Measurements from ENCODE around the gene TMEM37. TPM values are rescaled to one million over a fixed set of nuclear protein-coding genes. Genes with fewer than 3 reads are reported as not detected.

TMEM37 gene
- total RNA-seq, 2 donors from 2014 or later: 24.3 to 52.1 TPM

DNA sequence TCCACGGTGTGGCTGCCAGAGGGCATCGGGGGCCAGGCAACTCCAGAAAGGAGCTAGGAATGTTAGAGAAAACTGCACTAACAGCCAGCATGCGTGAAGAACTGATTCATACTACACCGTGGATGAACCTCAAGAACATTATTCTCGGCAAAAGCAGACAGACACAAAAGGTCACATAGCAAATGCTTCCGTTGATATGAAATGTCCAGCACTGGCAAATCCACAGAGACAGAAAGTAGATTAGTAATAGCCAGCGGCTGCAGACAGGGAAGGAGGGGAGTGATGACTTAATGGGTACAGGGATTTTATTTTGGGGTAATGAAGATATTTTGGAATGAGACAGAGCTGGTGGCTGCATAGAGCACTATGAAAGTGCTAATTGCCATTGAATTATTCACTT lies 55.2 kb downstream of the TMEM37 start:
- no peak for TF ChIP-seq CTCF (IDR thresholded peaks at IDR 0.05)
- intact Hi-C loops (cut with DNase I): no loop called here
- H3K9ac ChIP-seq (ENCODE audit: low read depth in 2 of 2, low read length in 2 of 2): no peak overlapping the region
- H3K9me3 ChIP-seq: no peaks in the 10 kb centered on the region
- DNase-seq: no peak
- peak overlapping the region; percentile 47 for H3K27ac ChIP-seq
- H3K4me1 ChIP-seq: peaks cover 14% of the 10 kb centered on the region
- no peaks in the 10 kb centered on the region for H3K27me3 ChIP-seq
- H3K36me3 ChIP-seq: no peaks in the 10 kb centered on the region
- no peak overlapping the region for H3K4me3 ChIP-seq

GRCh38 chr2:119487434-119488244 lies 56.0 kb downstream of the TMEM37 start:
- Histone ChIP-seq H3K4me1 (peaks cover 14% of the 10 kb centered on the region), H3K27ac (peak overlapping the region; percentile 47), H3K36me3 (no peaks in the 10 kb centered on the region), H3K9ac (ENCODE audit: low read depth in 2 of 2, low read length in 2 of 2) (peak overlapping the region; percentile 5 to 59), H3K27me3 (no peaks in the 10 kb centered on the region), H3K9me3 (no peaks in the 10 kb centered on the region), H3K4me3 (no peak overlapping the region)
- DNase-seq: peak; percentile 91
- TF ChIP-seq CTCF (IDR thresholded peaks at IDR 0.05): no peak
- intact Hi-C loops (cut with DNase I): no loop called here

Other genes with a start within 250 kb of the TMEM37 start
- gene STEAP3, start 208.0 kb upstream of the TMEM37 start, total RNA-seq: 10 to 100 TPM; 26.6 to 52.2 TPM
- 1 to 10 TPM; 4.7 to 6.6 TPM for gene C2orf76, start 65.0 kb upstream of the TMEM37 start, total RNA-seq
- 100 to 1,000 TPM; 275 to 291 TPM for gene DBI, start 64.9 kb upstream of the TMEM37 start, total RNA-seq
- gene SCTR, start 92.6 kb downstream of the TMEM37 start, total RNA-seq: under 1 TPM; 0.25 to 0.27 TPM
- not detected for gene CFAP221, start 112.6 kb downstream of the TMEM37 start, total RNA-seq
- 10 to 100 TPM; 14.9 to 26.3 TPM for gene TMEM177, start 247.3 kb downstream of the TMEM37 start, total RNA-seq